ENCODE data around the gene NHSL1.

DNA sequence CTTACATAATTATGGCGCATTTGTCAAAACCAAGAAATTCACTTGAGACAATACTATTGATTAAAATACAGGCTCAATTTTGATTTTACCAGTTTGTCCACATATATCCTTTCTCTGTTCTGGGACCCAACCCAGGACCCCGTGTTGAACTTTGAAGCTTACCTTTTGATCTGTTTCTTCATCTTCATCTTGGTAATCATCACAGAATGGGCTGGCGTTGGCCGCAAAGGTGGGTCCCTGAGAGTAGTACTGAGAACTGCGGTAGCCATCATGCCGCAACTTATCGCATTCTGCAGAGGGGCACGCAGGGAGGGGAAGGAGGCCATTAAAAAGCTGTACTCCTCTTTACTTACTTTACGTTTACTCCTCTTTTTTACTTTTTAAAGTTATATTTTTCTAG is 26.1 kb downstream of the NHSL1 start:
- TF ChIP-seq ZBTB1 (tag by site-specific recombination; IDR thresholded peaks at IDR 0.05) (no peak), ZNF549 (tag by site-specific recombination; IDR thresholded peaks at IDR 0.05) (no peak), ZNF311 (tag by site-specific recombination; IDR thresholded peaks at IDR 0.05; ENCODE audit: borderline replicate concordance) (no peak), ZBTB7A (tag by site-specific recombination; IDR thresholded peaks at IDR 0.05; ENCODE audit: low read depth) (no peak), ZNF670 (tag by site-specific recombination; IDR thresholded peaks at IDR 0.05; ENCODE audit: low read depth) (no peak), ZNF24 (tag by site-specific recombination; IDR thresholded peaks at IDR 0.05) (no peak)
- TF ChIP-seq, protein P1, sequence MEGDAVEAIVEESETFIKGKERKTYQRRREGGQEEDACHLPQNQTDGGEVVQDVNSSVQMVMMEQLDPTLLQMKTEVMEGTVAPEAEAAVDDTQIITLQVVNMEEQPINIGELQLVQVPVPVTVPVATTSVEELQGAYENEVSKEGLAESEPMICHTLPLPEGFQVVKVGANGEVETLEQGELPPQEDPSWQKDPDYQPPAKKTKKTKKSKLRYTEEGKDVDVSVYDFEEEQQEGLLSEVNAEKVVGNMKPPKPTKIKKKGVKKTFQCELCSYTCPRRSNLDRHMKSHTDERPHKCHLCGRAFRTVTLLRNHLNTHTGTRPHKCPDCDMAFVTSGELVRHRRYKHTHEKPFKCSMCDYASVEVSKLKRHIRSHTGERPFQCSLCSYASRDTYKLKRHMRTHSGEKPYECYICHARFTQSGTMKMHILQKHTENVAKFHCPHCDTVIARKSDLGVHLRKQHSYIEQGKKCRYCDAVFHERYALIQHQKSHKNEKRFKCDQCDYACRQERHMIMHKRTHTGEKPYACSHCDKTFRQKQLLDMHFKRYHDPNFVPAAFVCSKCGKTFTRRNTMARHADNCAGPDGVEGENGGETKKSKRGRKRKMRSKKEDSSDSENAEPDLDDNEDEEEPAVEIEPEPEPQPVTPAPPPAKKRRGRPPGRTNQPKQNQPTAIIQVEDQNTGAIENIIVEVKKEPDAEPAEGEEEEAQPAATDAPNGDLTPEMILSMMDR (tag by site-specific recombination; IDR thresholded peaks at IDR 0.05) = no peak
- TF ChIP-seq, protein P2, sequence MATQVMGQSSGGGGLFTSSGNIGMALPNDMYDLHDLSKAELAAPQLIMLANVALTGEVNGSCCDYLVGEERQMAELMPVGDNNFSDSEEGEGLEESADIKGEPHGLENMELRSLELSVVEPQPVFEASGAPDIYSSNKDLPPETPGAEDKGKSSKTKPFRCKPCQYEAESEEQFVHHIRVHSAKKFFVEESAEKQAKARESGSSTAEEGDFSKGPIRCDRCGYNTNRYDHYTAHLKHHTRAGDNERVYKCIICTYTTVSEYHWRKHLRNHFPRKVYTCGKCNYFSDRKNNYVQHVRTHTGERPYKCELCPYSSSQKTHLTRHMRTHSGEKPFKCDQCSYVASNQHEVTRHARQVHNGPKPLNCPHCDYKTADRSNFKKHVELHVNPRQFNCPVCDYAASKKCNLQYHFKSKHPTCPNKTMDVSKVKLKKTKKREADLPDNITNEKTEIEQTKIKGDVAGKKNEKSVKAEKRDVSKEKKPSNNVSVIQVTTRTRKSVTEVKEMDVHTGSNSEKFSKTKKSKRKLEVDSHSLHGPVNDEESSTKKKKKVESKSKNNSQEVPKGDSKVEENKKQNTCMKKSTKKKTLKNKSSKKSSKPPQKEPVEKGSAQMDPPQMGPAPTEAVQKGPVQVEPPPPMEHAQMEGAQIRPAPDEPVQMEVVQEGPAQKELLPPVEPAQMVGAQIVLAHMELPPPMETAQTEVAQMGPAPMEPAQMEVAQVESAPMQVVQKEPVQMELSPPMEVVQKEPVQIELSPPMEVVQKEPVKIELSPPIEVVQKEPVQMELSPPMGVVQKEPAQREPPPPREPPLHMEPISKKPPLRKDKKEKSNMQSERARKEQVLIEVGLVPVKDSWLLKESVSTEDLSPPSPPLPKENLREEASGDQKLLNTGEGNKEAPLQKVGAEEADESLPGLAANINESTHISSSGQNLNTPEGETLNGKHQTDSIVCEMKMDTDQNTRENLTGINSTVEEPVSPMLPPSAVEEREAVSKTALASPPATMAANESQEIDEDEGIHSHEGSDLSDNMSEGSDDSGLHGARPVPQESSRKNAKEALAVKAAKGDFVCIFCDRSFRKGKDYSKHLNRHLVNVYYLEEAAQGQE (tag by site-specific recombination; IDR thresholded peaks at IDR 0.05) = no peak
- TF ChIP-seq, protein P3, sequence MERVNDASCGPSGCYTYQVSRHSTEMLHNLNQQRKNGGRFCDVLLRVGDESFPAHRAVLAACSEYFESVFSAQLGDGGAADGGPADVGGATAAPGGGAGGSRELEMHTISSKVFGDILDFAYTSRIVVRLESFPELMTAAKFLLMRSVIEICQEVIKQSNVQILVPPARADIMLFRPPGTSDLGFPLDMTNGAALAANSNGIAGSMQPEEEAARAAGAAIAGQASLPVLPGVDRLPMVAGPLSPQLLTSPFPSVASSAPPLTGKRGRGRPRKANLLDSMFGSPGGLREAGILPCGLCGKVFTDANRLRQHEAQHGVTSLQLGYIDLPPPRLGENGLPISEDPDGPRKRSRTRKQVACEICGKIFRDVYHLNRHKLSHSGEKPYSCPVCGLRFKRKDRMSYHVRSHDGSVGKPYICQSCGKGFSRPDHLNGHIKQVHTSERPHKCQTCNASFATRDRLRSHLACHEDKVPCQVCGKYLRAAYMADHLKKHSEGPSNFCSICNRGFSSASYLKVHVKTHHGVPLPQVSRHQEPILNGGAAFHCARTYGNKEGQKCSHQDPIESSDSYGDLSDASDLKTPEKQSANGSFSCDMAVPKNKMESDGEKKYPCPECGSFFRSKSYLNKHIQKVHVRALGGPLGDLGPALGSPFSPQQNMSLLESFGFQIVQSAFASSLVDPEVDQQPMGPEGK (tag by site-specific recombination; IDR thresholded peaks at IDR 0.05) = no peak
- TF ChIP-seq, protein P4, sequence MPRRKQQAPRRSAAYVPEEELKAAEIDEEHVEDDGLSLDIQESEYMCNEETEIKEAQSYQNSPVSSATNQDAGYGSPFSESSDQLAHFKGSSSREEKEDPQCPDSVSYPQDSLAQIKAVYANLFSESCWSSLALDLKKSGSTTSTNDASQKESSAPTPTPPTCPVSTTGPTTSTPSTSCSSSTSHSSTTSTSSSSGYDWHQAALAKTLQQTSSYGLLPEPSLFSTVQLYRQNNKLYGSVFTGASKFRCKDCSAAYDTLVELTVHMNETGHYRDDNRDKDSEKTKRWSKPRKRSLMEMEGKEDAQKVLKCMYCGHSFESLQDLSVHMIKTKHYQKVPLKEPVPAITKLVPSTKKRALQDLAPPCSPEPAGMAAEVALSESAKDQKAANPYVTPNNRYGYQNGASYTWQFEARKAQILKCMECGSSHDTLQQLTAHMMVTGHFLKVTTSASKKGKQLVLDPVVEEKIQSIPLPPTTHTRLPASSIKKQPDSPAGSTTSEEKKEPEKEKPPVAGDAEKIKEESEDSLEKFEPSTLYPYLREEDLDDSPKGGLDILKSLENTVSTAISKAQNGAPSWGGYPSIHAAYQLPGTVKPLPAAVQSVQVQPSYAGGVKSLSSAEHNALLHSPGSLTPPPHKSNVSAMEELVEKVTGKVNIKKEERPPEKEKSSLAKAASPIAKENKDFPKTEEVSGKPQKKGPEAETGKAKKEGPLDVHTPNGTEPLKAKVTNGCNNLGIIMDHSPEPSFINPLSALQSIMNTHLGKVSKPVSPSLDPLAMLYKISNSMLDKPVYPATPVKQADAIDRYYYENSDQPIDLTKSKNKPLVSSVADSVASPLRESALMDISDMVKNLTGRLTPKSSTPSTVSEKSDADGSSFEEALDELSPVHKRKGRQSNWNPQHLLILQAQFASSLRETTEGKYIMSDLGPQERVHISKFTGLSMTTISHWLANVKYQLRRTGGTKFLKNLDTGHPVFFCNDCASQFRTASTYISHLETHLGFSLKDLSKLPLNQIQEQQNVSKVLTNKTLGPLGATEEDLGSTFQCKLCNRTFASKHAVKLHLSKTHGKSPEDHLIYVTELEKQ (tag by site-specific recombination; IDR thresholded peaks at IDR 0.05; ENCODE audit: borderline replicate concordance) = no peak
- TF ChIP-seq, protein P5, sequence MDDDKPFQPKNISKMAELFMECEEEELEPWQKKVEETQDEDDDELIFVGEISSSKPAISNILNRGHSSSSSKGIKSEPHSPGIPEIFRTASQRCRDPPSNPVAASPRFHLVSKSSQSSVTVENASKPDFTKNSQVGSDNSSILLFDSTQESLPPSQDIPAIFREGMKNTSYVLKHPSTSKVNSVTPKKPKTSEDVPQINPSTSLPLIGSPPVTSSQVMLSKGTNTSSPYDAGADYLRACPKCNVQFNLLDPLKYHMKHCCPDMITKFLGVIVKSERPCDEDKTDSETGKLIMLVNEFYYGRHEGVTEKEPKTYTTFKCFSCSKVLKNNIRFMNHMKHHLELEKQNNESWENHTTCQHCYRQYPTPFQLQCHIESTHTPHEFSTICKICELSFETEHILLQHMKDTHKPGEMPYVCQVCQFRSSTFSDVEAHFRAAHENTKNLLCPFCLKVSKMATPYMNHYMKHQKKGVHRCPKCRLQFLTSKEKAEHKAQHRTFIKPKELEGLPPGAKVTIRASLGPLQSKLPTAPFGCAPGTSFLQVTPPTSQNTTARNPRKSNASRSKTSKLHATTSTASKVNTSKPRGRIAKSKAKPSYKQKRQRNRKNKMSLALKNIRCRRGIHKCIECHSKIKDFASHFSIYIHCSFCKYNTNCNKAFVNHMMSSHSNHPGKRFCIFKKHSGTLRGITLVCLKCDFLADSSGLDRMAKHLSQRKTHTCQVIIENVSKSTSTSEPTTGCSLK (tag by site-specific recombination; IDR thresholded peaks at IDR 0.05) = no peak
